ENCODE measurements around the gene TRAF3IP3.

The TRAF3IP3 gene

DNA sequence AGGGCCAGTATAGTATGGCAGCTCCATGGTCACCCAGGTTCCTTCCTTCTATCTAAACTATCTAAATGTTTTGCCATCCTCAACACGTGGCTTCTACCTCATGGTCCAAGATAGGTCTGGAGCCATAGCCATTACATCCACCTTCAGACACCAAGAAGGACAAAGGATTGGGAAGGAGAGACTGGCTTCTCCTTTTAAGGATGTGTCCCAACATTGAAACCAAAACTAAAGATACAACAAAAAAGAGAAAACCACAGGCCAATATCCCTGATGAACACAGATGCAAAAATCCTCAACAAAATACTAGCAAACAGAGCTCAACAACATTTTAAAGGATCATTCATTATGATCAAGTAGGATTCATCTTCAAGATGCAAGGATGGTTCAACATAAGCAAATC is 26.4 kb upstream of the TRAF3IP3 start:
- Histone ChIP-seq H3K27me3 (0 out of 22 replicates have a peak, but pooled peaks cover 0 to 3% (median 0%) of the 10 kb centered on the region in 11 experiments), H4K20me1 (no peaks in the 10 kb centered on the region), H3K4me2 (peak overlapping the region in 3 of 11 experiments; percentile 6 to 25 (median 23); a peak in 5 of 22 replicates), H3K4me1 (peaks cover 4 to 43% (median 16%) of the 10 kb centered on the region in 10 experiments; a peak in 17 of 20 replicates), H3K4me3 (no peak overlapping the region), H3K9ac (no peak overlapping the region), H3K27ac (no peak overlapping the region), H3K36me3 (no peaks in the 10 kb centered on the region), H3K9me3 (replicated peaks in 1 of 11) (peaks cover 0 to 13% (median 0%) of the 10 kb centered on the region in 11 experiments; a peak in 4 of 22 replicates)
- TF ChIP-seq Cebpa-rat (IDR thresholded peaks at IDR 0.05) = no peak

GRCh38 chr1:209732725-209733124 is 23.1 kb upstream of the TRAF3IP3 start:
- Histone ChIP-seq H3K27ac (peak overlapping the region in 3 of 11 experiments; percentile 13 to 66 (median 60); a peak in 5 of 22 replicates), H3K9me3 (replicated peaks in 1 of 11) (peaks cover 0 to 13% (median 0%) of the 10 kb centered on the region in 11 experiments; a peak in 4 of 22 replicates), H3K4me3 (no peak overlapping the region), H4K20me1 (no peaks in the 10 kb centered on the region), H3K36me3 (no peaks in the 10 kb centered on the region; a peak in 1 of 22 replicates), H3K4me1 (peaks cover 5 to 76% (median 17%) of the 10 kb centered on the region in 10 experiments; a peak in 17 of 20 replicates), H3K27me3 (0 out of 22 replicates have a peak, but pooled peaks cover 0 to 1% (median 0%) of the 10 kb centered on the region in 11 experiments), H3K9ac (no peak overlapping the region), H3K4me2 (peak overlapping the region in 6 of 11 experiments; percentile 31 to 92 (median 71); a peak in 10 of 22 replicates)
- no peak for TF ChIP-seq Cebpa-rat (IDR thresholded peaks at IDR 0.05)

DNA sequence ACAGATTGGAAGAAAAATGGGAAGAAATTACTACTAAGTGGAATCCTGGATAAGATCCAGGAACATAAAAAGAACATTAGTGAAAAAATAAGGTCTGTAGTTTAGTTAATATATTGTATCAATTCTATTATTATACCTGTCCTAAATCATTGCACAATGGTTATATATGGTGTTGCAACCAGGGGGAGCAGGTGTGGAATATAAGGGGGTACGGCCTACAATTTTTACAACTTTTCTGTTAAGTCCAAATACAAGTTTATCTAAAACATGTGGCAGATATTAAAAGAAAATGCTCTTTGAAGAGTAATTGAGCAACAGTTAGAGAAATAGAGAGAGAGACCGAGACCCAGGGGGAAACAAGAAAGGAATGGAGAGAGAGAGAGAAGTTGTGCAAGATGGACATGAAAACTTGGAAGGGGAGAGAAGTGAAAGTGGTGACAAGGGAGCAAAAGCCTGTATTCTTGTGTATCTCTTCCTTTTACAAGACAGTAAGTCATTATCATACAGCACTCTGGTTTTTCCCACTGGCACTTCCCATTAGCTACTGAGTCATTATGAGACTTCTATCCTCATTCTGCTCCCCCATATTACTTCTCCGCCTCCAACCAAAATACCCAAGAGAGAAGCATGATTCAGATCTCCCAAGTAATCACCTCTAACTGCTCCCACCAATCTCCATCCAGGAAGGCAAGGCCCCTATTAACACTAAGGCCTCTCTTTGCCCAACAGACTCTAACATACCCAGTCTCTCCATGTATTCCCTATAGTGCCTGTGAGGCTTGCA is 22.3 kb upstream of the TRAF3IP3 start:
- Histone ChIP-seq H3K9ac (no peak overlapping the region), H3K9me3 (replicated peaks in 1 of 11) (peaks cover 0 to 13% (median 0%) of the 10 kb centered on the region in 11 experiments; a peak in 4 of 22 replicates), H3K4me3 (no peak overlapping the region), H3K27me3 (no peaks in the 10 kb centered on the region), H4K20me1 (no peaks in the 10 kb centered on the region), H3K36me3 (no peaks in the 10 kb centered on the region; a peak in 1 of 22 replicates), H3K27ac (peak overlapping the region in 5 of 11 experiments; percentile 13 to 66 (median 45); a peak in 8 of 22 replicates), H3K4me2 (peak overlapping the region in 8 of 11 experiments; percentile 20 to 92 (median 58); a peak in 17 of 22 replicates), H3K4me1 (peaks cover 5 to 82% (median 17%) of the 10 kb centered on the region in 10 experiments; a peak in 17 of 20 replicates)
- peak in 7 of 11 experiments; percentile 24 to 85 (median 63); a peak in 9 of 22 replicates for TF ChIP-seq Cebpa-rat (IDR thresholded peaks at IDR 0.05)

DNA sequence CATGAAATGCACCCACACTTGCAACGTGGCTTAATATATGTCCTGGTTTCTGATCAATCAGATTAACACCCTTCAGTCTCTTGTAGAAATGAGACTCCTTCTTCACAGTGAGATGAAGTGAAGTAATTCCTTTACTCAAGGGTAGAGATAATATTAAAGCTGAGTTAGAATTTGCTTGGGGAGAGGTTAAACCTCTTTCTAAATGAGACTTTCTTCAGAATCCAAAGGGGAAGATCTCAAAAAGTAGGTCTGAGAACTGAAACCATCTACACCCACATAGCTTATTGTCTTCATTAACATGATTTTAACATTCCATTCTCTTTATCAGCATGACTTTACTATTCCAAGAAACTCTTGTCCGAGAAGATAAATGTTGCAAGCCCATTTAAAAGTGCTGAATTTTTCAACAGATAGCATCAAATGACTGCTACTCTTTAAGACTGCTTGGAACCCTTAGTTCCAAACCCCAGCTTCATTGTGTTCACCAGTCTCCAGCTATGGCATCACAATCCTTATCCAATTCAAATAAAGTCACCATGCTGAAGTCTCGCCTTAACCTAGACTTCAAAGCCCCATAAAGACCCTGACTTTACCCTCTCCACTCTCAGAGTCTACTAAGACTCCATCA is 19.2 kb upstream of the TRAF3IP3 start:
- Histone ChIP-seq H3K4me2 (peak overlapping the region in 3 of 11 experiments; percentile 81 to 92 (median 84); a peak in 6 of 22 replicates), H3K9ac (peak overlapping the region in 1 of 11 experiments; percentile 7; a peak in 1 of 22 replicates), H3K4me1 (peaks cover 5 to 79% (median 17%) of the 10 kb centered on the region in 10 experiments; a peak in 17 of 20 replicates), H3K4me3 (no peak overlapping the region), H4K20me1 (no peaks in the 10 kb centered on the region), H3K27ac (peak overlapping the region in 2 of 11 experiments; percentile 10 to 47; a peak in 1 of 22 replicates), H3K27me3 (no peaks in the 10 kb centered on the region), H3K9me3 (replicated peaks in 1 of 11) (no peaks in the 10 kb centered on the region), H3K36me3 (no peaks in the 10 kb centered on the region; a peak in 1 of 22 replicates)
- TF ChIP-seq Cebpa-rat (IDR thresholded peaks at IDR 0.05) = no peak

DNA sequence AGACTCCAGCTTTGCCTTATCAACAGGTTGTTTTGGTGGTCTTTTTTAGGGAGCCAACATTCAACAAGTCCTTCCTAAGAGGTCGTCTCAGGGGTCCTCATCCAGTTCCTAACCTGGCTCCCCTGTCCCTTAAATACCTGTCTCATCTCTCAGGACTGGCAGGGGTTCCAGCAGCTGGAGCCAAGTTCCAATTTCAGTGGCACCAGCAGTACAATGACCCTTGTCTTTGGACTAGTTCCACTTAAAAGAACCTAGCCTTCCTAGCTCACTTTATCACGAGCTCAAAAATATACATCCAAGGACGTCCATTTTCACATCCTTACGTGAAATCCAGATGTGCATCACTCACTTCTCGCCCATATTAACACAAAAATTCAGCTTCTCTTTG is 18.7 kb upstream of the TRAF3IP3 start:
- H4K20me1 ChIP-seq = no peaks in the 10 kb centered on the region
- H3K27ac ChIP-seq = peak overlapping the region in 2 of 11 experiments; percentile 10 to 47; a peak in 1 of 22 replicates
- no peaks in the 10 kb centered on the region for H3K9me3 ChIP-seq (replicated peaks in 1 of 11)
- H3K4me2 ChIP-seq = peak overlapping the region in 3 of 11 experiments; percentile 81 to 92 (median 84); a peak in 5 of 22 replicates
- no peak overlapping the region for H3K4me3 ChIP-seq
- no peaks in the 10 kb centered on the region for H3K27me3 ChIP-seq
- H3K9ac ChIP-seq = no peak overlapping the region
- no peaks in the 10 kb centered on the region; a peak in 1 of 22 replicates for H3K36me3 ChIP-seq
- peaks cover 5 to 81% (median 17%) of the 10 kb centered on the region in 10 experiments; a peak in 17 of 20 replicates for H3K4me1 ChIP-seq
- TF ChIP-seq Cebpa-rat (IDR thresholded peaks at IDR 0.05) = no peak

- H3K9me3 ChIP-seq (replicated peaks in 1 of 11) = no peaks in the 10 kb centered on the region
- no peak overlapping the region for H3K27ac ChIP-seq
- H3K4me3 ChIP-seq = no peak overlapping the region
- H4K20me1 ChIP-seq = no peaks in the 10 kb centered on the region
- H3K4me2 ChIP-seq = peak overlapping the region in 1 of 11 experiments; percentile 42; a peak in 2 of 22 replicates
- no peaks in the 10 kb centered on the region for H3K27me3 ChIP-seq
- TF ChIP-seq Cebpa-rat (IDR thresholded peaks at IDR 0.05) = no peak
- peaks cover 7 to 81% (median 16%) of the 10 kb centered on the region in 10 experiments; a peak in 18 of 20 replicates for H3K4me1 ChIP-seq
- H3K9ac ChIP-seq = no peak overlapping the region
- H3K36me3 ChIP-seq = no peaks in the 10 kb centered on the region; a peak in 1 of 22 replicates
Measured at GRCh38 chr1:209738270-209738669, 17.6 kb upstream of the TRAF3IP3 start.

DNA sequence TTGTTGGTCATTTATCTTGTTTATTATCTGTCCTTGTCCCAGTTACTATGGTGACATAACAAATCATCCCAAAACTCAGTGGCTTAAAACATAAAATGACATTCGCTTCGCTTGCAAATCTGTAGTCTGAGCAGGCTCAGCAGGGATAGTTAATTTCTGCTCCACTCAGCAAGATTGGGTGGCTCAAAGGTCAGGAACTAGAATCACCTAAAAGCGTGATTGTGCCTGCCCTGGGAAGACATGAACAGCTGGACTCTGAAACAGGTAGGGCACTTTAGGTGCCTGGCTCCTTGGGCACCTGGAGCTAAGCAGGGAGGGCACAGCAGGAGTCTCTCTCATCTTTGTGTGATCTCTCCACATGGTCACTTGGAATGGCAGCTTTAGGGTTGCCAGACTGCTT is 14.7 kb upstream of the TRAF3IP3 start:
- TF ChIP-seq Cebpa-rat (IDR thresholded peaks at IDR 0.05) = no peak
- Histone ChIP-seq H3K9ac (no peak overlapping the region), H3K36me3 (no peaks in the 10 kb centered on the region), H3K27ac (no peak overlapping the region), H3K4me2 (no peak overlapping the region), H3K4me1 (peaks cover 0 to 53% (median 6%) of the 10 kb centered on the region in 10 experiments; a peak in 8 of 20 replicates), H3K27me3 (no peaks in the 10 kb centered on the region), H3K9me3 (replicated peaks in 1 of 11) (no peaks in the 10 kb centered on the region), H4K20me1 (no peaks in the 10 kb centered on the region), H3K4me3 (no peak overlapping the region)

DNA sequence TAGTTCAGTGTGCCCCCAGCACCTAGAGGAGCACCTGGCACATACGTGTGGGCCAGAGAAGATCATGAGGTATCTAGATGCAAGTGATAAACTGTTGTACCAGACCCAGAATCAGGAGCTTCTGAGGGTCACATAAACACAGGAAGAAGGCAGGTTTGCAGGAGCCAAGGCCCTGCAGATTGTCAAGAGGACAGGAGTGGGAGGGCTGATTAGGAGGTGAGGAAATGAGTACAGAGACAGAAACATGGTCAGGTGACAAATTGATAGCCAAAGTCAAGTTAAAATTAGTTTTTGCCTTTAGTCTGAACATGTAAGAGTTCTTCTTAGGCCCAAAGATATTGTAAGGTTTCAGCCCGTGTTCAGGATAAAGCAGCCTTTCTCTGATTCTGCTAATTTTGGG is 14.0 kb upstream of the TRAF3IP3 start:
- Histone ChIP-seq H3K27ac (no peak overlapping the region), H3K27me3 (no peaks in the 10 kb centered on the region), H3K4me2 (peak overlapping the region in 1 of 11 experiments; percentile 3; a peak in 1 of 22 replicates), H3K9ac (no peak overlapping the region), H3K9me3 (replicated peaks in 1 of 11) (no peaks in the 10 kb centered on the region), H3K4me3 (no peak overlapping the region), H4K20me1 (no peaks in the 10 kb centered on the region), H3K36me3 (no peaks in the 10 kb centered on the region), H3K4me1 (peaks cover 0 to 53% (median 6%) of the 10 kb centered on the region in 10 experiments; a peak in 7 of 20 replicates)
- TF ChIP-seq Cebpa-rat (IDR thresholded peaks at IDR 0.05) = no peak

All from BLaER1 treated with 17β-estradiol and CSF1 and Interleukin-3, amounts not matched to agents 10 nM and 100 nM (cell line).